Activated CD8-positive, alpha-beta memory T cell treated with anti-CD3 and anti-CD28 coated beads for 4 hours (primary cell): Measurements from ENCODE around the gene NPIPA3.
"Not testable (repeated sequence)": the region's sequence is repeated elsewhere in the genome, so short reads cannot be mapped to it uniquely, and the experiment has no call there.

ENCODE experiments used
- DNase-seq, 2 donors: peaks; one replicate each; pipeline ENCODE4 v3.0.0-alpha.2; 2020; ENCODE audit warnings: low read depth in 2 of 2

Gene NPIPA3

DNA sequence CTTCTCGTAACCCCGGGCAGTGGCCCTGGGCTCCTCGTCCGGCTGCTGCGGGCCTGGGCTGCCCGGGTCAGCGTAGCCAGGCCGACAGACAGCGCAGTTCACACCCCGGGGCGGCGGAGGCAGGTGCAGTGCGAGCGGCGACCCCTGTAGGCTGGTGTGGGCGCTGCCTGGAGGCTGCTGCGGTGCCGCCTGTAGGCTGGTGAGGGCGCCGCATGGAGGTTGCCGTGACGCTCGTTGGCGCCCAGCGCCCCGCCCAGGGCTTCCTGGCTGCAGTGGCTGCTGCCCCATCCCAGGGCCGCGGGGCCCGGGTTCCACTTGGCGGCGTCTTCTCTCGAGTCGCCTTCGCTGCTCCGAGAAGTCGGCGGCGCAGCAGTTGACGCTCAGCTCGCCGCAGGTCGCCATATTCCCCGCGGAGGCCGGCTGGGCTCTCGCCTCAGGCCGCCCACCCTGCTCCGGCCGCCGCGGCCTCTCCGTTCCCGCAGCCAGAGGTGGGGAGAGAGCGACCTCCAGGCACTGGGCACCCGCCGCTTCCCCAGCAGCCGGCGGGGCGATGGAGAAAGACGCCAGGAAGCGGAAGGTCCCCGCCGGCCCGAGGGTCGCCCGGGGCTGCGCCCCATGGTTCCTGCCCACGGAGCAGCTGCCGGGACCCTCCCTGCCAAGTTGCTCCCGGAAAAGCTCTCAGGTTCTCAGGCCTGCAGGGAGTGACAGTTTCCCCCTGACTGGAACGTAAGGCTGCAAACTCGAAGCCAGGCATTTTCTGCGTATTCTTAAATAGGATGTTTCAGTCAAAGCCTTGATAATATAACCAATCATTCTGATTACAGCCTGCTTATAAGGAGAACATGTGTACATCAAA is at the start of gene NPIPA3:
Gene NPIPA3, plus strand, starts transcription at position 256 of the 856 bp plus-strand sequence. CDS start 5,533 bp downstream, outside the sequence.
- not testable (repeated sequence) for DNase-seq

DNA sequence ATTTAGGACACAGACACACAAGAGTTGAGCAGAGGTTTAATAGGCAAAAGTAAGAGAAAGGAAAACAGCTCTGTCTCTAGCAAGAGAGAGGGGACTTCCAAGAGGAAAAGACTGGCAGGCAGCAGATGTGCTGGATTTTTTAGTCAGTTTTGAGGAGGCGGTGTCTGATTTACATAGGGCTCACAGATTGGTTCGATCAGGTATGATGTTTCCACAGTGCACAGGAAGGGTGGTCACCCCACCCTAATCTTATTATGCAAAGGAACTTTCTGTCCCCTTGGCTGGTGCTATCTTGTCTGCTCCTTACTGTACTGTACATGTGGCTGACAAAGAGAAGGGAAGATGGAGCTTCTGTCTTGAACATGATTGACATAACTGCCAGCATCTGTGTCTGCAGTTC is 45.1 kb upstream of the NPIPA3 start:
- no peak for DNase-seq

DNA sequence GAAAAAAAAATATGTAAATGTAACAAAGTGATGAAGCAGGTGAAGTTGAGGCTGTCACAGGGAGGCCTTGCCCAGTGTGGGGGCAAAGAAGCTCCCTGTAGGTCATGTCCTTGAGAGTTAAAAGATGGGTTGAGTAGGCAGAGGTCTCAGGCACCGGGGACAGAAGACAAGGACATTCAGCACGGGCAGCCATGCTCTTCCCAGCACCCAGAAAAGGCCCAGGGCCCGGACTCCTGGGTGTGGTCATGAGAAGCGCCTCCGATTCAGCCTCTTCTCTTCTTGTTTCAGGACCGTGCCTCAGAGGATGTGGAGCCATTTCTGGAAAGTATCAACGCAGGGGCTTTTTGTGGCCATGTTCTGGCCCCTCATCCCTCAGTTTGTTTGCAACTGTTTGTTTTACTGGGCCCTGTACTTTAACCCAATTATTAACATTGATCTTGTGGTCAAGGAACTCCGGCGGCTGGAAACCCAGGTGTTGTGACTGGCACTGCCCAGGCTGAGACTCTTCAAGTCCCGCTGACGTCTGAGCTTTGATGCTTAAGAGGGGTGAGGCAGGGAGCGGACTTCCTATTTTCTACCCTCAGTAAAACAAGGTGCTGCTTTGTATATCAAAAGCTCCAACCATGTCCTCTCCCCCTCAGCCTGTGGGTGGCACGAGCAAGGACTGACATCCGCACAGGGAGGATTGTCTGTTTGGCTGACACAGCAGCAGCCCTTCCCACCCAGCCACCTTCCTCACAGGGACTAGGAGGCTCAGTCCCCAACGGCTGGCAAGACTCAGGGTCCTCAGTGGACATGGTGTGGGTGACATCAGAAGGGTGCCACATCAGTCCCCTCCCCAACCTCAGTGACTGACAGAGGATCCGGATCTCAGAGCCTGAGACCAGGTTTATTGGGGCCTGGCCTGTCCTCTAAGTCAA is 35.6 kb upstream of the NPIPA3 start:
- no peak for DNase-seq

DNA sequence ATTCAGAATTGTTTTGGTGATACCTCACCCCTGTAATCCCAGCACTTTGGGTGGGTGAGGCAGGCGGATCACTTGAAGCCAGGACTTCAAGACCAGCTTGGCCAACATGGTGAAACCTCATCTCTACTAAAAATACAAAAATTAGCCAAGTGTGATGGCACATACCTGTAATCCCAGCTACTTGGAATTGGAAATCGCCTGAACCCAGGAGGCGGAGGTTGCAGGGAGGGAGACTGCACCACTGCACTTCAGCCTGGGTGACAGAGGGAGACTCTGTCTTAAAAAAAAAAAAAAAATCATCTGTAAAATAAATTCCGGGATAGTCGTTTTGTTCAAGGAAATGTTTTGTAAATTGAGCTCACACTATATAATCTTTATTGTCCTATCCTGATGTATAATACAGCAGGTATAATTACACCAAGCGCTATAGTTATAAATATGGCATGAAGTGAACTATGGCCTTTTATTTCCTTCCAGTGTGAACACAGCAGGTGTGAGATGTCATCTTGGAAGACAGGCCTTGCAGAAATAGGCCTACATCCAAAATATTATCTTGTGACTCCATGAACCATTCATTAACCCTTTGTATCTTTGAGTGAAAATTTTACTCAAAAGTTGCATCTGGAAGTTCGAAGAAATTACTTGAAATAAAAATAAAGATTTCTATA is 34.5 kb upstream of the NPIPA3 start:
- no peak for DNase-seq

DNA sequence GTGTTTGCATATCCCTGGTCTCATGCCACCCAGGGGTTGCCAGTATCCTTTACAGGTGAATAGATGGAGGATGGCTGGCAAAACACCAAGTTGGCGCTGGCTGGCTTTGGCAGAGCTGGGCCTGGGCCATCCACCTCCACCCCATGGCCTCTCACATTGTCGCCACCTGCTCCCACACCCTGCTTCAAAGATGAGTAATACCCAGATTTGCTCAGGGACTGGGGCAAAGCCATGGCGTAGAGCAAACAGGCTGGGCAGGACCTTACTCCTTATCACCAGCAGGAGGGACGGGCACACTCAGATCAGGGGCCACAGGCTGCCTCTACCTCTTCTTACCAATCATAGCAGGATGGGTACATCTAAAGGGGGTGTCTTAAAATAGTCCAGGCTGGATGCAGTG is 33.4 kb upstream of the NPIPA3 start:
- no peak for DNase-seq

DNA sequence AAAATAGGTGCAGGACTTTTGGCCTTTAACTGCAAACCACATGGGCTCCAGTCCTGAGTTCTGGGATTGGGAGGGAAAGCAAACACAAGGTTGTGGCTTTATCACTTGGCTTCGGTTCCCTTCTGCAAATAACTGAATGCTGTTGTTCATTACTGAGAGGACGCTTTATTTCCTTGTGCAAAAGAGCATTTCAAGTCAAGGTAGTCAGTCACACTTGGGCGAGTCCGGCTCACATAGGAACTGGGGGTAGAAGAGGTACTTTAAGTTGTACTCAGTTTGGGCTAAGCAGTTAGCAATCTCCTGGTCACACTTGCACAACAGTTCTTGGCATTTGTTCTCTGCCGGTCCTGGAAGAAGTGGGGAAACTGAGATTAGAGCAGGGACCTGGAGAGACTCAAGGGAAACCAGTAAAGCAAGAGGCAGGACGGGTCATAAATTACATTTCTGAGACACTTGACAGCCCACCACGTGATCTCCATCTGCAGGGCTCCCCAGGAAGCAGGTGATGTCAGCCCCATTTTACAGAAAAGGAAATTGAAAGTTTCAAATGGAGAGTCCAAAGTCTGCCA is 30.7 kb upstream of the NPIPA3 start:
- DNase-seq: no peak

DNA sequence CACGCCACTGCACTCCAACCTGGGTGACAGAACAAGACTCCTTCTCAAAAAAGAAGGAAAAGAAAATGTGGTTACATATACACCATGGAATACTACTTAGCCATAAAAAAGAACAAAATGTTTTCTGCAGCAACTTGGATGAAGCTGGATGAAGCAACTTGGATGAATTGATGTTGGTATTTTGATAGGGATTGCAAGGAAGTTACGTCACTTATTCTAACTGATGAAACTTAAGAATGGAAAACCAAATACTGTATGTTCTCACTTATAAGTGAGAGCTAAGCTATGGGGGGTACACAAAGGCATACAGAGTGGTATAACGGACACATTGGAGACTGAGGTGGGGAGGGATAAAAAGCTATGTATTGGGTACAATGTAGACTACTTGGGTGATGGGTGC is 26.6 kb upstream of the NPIPA3 start:
- no peak for DNase-seq

DNA sequence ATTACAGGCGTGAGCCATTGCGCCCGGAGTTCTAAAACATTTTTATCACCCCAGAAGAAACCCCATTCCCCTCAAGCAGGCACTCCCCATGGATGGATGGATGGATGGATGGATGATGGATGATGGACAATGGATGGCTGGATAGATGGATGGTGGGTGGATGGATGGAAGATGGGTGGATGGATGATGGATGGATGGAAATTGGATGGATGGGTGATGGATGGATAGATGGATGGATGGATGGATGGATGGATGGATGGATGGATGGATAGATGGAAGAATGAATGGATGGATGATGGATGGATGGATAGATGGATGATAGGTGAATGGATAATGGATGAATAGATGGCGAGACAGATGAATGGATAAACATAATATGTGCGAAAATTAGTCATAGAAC is 25.6 kb upstream of the NPIPA3 start:
- no peak for DNase-seq

DNA sequence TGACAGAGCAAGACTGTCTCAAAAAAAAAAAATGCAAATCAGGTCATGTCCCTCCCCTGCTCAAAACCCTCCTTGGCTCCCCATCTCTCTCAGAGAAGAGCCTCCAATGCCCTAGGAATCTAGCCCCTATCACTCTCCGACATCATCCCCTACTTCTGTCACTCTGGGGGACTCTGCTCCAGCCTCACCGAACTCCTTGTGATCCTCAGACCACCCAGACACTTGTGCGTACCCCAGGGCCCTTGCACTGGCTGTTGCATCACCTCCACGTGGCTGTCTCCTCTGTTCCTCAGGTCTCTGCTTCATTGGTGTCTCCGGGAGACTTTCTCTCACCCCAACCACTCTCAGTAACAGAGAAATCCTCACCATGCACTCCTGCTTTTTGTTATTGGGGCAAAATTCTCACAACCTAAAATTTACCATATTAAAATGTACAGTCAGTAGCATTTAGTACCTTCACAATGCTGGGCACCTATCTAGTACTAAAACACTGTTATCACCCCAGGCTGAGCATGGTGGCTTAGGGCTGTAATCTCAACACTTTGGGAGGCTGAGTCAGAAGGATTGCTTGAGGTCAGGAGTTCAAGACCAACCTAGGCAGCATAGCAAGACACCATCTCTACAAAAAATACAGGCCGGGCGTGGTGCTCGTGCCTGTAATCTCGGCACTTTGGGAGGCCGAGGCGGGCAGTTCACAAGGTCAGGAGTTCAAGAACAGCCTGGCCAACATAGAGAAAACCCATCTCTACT is 24.3 kb upstream of the NPIPA3 start:
- no peak for DNase-seq

DNA sequence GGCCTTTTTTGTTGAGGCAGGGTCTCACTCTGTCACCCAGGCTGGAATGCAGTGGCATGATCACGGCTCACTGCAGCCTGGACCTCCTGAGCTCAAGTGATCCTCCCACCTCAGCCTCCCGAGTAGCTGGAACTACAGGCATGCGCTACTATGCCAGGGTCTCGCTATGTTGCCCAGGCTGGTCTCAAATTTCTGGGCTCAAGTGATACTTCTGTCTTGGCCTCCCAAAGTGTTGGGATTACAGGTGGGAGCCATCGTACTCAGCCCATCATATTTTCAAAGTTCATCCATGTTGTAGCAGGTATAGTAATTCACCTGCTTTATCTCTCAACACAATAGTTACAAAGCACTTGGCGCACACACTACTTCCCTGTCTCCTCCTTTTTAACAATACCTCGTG is 22.8 kb upstream of the NPIPA3 start:
- DNase-seq: not testable (repeated sequence)

DNA sequence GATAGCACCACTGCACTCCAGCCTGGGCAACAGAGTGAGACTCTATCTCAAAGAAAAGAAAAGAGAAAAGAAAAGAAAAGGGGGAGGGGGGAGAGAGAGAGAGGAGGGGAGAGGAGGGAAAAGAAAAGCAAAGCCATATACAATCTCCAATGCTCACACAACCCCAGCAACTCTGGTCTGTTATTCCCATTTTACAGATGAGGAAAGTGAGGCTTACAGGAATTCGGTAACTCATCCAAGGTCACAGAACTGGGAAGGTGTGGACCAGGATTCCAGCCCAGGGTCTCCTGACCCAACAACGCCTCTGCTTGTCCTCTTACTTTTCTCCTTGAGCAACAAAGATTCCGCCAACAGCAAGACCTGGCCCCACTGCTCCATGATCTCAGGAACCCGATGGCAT is 22.1 kb upstream of the NPIPA3 start:
- no peak for DNase-seq

DNA sequence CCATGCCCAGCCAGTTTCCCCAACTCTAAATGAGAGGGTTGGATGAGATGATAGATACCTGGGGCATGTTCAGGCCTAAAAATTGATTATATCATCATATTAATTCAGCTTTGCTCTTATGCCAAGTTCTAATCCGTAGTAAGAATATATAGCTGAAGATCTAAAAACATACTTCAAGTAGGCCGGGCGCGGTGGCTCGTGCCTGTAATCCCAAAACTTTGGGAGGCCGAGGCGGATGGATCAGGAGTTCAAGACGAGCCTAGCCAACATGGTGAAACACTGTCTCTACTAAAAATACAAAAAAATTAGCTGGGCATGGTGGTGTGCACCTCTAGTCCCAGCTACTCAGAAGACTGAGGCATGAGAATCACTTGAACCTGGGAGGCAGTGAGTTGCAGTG is 21.1 kb upstream of the NPIPA3 start:
- no peak for DNase-seq

DNA sequence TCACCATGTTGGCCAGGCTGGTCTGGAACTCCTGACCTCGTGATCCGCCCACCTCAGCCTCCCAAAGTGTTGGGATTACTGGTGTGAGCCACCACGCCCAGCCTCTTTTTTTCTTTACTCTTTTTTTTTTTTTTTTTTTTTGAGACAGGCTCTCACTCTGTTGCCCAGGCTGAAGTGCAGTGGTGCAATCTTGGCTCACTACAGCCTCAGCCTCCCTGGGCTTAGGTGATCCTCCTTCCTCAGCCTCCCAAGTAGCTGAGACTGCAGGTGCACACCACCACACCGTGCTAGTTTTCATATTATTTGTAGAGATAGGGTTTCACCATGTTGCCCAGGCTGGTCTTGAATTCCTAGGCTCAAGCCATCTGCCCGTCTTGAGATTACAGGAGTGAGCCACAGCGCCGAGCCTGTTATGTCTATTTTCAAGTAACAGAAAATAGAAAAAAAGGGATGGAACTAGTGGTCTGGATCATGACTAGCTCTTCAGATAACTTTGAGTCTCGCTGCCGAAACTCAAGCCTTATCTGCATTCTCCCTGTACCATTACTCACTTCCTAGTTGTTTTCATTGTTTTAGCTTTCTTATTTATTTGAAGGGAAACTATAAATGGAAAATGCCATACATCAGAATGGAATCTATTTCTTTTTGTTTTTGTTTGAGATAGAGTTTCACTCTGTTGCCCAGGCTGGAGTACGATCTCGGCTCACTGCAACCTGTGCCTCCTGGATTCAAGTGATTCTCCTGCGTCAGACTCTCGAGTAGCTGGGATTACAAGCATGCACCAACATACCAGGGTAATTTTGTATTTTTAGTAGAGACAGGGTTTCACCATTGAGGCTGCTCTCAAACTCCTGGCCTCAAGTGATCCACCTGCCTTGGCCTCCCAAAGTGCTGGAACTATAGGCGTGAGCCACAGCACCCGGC is 17.1 kb upstream of the NPIPA3 start:
- not testable (repeated sequence) for DNase-seq

DNA sequence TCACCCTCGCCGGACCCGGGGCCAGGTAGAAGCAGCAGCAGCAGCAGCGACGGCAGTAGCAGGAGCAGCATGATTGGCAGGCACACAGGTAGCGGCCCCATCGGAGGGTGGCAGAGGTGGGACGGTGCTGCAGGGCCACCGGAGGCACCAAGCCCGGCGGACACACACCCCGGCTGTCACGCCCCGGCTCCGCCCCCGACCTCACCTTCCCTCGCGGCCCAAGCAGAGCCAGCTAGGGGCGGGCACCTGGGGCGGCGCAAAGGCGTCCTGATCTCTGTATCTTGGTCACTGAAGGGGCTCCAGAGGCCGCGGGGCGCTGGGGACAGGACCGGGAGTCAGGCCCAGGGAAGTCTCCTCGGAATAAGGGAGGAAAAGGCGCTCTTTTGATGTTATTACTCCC is 9.1 kb upstream of the NPIPA3 start, which contains the start of gene PLA2G10:
Gene PLA2G10, minus strand, starts transcription at position 180 of the 400 bp plus-strand sequence. Its CDS starts 79 bp downstream, at position 101.
- not testable (repeated sequence) for DNase-seq

DNA sequence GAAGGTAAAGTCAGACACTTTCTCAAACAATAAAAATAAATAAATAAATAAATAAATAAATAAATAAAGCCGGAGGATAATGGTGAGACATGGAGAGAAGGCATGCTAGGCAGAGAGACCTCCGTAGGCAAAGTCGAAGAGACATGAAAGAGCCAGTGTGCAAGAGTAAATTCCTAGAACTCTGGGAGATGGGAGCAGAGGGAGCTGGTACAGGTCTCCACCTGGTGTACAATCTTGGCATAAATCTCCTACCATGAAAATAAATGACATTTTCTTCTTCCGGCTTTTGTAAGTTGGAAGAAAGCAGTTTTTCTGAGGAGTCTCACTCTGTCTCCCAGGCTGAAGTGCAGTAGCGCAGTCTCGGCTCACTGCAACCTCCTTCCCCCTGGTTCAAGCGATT is 1.4 kb upstream of the NPIPA3 start:
- not testable (repeated sequence) for DNase-seq

DNA sequence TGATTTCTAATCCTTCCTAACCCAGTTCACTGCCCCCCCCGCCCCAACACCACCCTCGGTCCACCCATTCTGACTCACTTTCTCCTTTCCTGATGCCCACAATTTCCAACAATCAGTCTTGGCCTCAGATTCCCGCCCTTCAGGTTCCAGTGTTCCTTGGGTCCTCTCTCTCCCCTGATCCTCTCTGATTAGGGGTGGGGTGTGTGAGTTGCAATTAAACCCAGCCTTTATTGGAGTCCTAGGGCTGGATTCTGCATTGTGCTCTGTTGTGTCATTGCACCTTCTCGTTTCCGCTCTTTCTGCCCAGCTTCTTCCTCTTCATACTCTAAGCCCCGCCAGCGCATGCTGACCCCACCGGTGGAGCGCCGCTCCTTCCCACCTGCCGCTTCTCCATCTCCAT is 539 bp upstream of the NPIPA3 start:
- not testable (repeated sequence) for DNase-seq

DNA sequence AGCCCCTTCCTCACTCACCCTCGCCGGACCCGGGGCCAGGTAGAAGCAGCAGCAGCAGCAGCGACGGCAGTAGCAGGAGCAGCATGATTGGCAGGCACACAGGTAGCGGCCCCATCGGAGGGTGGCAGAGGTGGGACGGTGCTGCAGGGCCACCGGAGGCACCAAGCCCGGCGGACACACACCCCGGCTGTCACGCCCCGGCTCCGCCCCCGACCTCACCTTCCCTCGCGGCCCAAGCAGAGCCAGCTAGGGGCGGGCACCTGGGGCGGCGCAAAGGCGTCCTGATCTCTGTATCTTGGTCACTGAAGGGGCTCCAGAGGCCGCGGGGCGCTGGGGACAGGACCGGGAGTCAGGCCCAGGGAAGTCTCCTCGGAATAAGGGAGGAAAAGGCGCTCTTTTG is 30.0 kb downstream of the NPIPA3 start:
- not testable (repeated sequence) for DNase-seq

DNA sequence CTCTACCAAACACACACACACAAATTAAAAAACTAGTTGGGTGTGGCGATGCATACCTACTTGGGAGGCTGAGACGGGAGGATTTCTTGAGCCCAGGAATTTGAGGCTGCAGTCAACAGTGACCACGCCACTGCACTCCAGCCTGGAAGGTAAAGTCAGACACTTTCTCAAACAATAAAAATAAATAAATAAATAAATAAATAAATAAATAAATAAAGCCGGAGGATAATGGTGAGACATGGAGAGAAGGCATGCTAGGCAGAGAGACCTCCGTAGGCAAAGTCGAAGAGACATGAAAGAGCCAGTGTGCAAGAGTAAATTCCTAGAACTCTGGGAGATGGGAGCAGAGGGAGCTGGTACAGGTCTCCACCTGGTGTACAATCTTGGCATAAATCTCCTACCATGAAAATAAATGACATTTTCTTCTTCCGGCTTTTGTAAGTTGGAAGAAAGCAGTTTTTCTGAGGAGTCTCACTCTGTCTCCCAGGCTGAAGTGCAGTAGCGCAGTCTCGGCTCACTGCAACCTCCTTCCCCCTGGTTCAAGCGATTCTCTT is 37.7 kb downstream of the NPIPA3 start:
- not testable (repeated sequence) for DNase-seq

DNA sequence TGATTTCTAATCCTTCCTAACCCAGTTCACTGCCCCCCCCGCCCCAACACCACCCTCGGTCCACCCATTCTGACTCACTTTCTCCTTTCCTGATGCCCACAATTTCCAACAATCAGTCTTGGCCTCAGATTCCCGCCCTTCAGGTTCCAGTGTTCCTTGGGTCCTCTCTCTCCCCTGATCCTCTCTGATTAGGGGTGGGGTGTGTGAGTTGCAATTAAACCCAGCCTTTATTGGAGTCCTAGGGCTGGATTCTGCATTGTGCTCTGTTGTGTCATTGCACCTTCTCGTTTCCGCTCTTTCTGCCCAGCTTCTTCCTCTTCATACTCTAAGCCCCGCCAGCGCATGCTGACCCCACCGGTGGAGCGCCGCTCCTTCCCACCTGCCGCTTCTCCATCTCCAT is 38.6 kb downstream of the NPIPA3 start:
- DNase-seq: not testable (repeated sequence)
